ENCODE measurements around the gene ICE1.

ICE1 gene

GRCh38 chr5:5537426-5537825 is 114.9 kb downstream of the ICE1 start:
- no peaks in the 10 kb centered on the region for H3K9me2 ChIP-seq (replicated peaks; ENCODE audit: insufficient read depth, low read length)
- H3K79me2 ChIP-seq (ENCODE audit: low read length), result no peaks in the 10 kb centered on the region
- no peak overlapping the region for H3K27ac ChIP-seq (ENCODE audit: low read length)
- no peaks in the 10 kb centered on the region for H3K27me3 ChIP-seq (replicated peaks; ENCODE audit: insufficient read depth, low read length)
- no peak overlapping the region for H3K4me2 ChIP-seq (ENCODE audit: low read depth, low read length)
- no peaks in the 10 kb centered on the region for H3F3A ChIP-seq (ENCODE audit: insufficient read depth, low read length)
- TF ChIP-seq CTCF (IDR thresholded peaks at IDR 0.05; ENCODE audit: low read length) (no peak), EZH2phosphoT487 (IDR thresholded peaks at IDR 0.05; ENCODE audit: low read length) (no peak), EZH2 (optimal IDR thresholded peaks at IDR 0.05; ENCODE audit: low read depth, low read length) (no peak)
- H3K4me3 ChIP-seq (ENCODE audit: low read length), result no peak overlapping the region
- H3K9me3 ChIP-seq (replicated peaks; ENCODE audit: insufficient read depth, low read length), result no peaks in the 10 kb centered on the region
- H3K36me3 ChIP-seq (replicated peaks; ENCODE audit: insufficient read depth, low read length), result no peaks in the 10 kb centered on the region
- no peak overlapping the region for H3K9ac ChIP-seq (ENCODE audit: low read length)
- H3K4me1 ChIP-seq (ENCODE audit: low read length), result no peaks in the 10 kb centered on the region
- H2AFZ ChIP-seq (ENCODE audit: low read length), result no peak overlapping the region
- no peaks in the 10 kb centered on the region for H4K20me1 ChIP-seq (ENCODE audit: insufficient read depth, low read length)
- no peak for DNase-seq

GRCh38 chr5:5539590-5539989 is 117.1 kb downstream of the ICE1 start:
- no peaks in the 10 kb centered on the region for H3K27me3 ChIP-seq (replicated peaks; ENCODE audit: insufficient read depth, low read length)
- H3K36me3 ChIP-seq (replicated peaks; ENCODE audit: insufficient read depth, low read length), result no peaks in the 10 kb centered on the region
- H3K4me2 ChIP-seq (ENCODE audit: low read depth, low read length), result no peak overlapping the region
- H3K9me2 ChIP-seq (replicated peaks; ENCODE audit: insufficient read depth, low read length), result no peaks in the 10 kb centered on the region
- DNase-seq, result no peak
- no peaks in the 10 kb centered on the region for H3K79me2 ChIP-seq (ENCODE audit: low read length)
- no peaks in the 10 kb centered on the region for H3K4me1 ChIP-seq (ENCODE audit: low read length)
- H3K4me3 ChIP-seq (ENCODE audit: low read length), result no peak overlapping the region
- H4K20me1 ChIP-seq (ENCODE audit: insufficient read depth, low read length), result no peaks in the 10 kb centered on the region
- H3K9me3 ChIP-seq (replicated peaks; ENCODE audit: insufficient read depth, low read length), result no peaks in the 10 kb centered on the region
- H3F3A ChIP-seq (ENCODE audit: insufficient read depth, low read length), result no peaks in the 10 kb centered on the region
- no peak for TF ChIP-seq EZH2phosphoT487 (IDR thresholded peaks at IDR 0.05; ENCODE audit: low read length)
- no peak for TF ChIP-seq CTCF (IDR thresholded peaks at IDR 0.05; ENCODE audit: low read length)
- no peak for TF ChIP-seq EZH2 (optimal IDR thresholded peaks at IDR 0.05; ENCODE audit: low read depth, low read length)
- H2AFZ ChIP-seq (ENCODE audit: low read length), result no peak overlapping the region
- no peak overlapping the region for H3K27ac ChIP-seq (ENCODE audit: low read length)
- no peak overlapping the region for H3K9ac ChIP-seq (ENCODE audit: low read length)

All from MM.1S (cell line).